CD4-positive, alpha-beta T cell (primary cell): ENCODE results near the gene TYSND1. TPM values are rescaled to one million over a fixed set of nuclear protein-coding genes. Genes with fewer than 3 reads are reported as not detected.
"Not testable (repeated sequence)": the region's sequence is repeated elsewhere in the genome, so short reads cannot be mapped to it uniquely, and the experiment has no call there.

Source experiments
- ATAC-seq: fragments of 200-7000 bp; cut with Tn5 transposase; one replicate; pipeline ENCODE4 v1.10.0; 2022; ENCODE audit warnings: mild to moderate bottlenecking; ENCODE audit not compliant: poor library complexity
- CTCF ChIA-PET: fragments of 350-600 bp; sonication (Branson Sonifier 250); formaldehyde crosslinking; loops from one replicate; lab custom pipeline; 2021; ENCODE audit warnings: antibody characterized with exemption, inconsistent platforms; lab: Charles Lee
- POLR2A ChIA-PET: fragments of 350-600 bp; sonication (Branson Sonifier 250); formaldehyde crosslinking; loops from one replicate; lab custom pipeline; 2021; ENCODE audit warnings: antibody characterized with exemption, inconsistent platforms; lab: Charles Lee
- DNase-seq, 14 experiments: peaks; one replicate each; pipeline ENCODE4 v3.0.0-alpha.2; 2013 to 2020; ENCODE audit warnings: mixed read lengths in 2 of 14
- H3K27ac ChIP-seq, 2 donors: one replicate each; pipeline versions ENCODE4 v1.5.1 to v1.7.0; 2013; ENCODE audit warnings: low read length in 2 of 2, low read depth in 1 of 2, mild to moderate bottlenecking in 1 of 2
- H3K27me3 ChIP-seq, 2 experiments: 1 replicate in 1 of 2; 2 replicates in 1 of 2; pipeline versions ENCODE4 v1.6.1 to v1.7.0; 2013; ENCODE audit warnings: low read length in 2 of 2, control low read depth in 1 of 2, mild to moderate bottlenecking in 1 of 2, moderate library complexity in 1 of 2; ENCODE audit not compliant: insufficient read depth in 2 of 2, control insufficient read depth in 1 of 2
- H3K36me3 ChIP-seq: one replicate; pipeline ENCODE4 v1.6.1; 2013; ENCODE audit warnings: low read length, control low read depth; ENCODE audit not compliant: insufficient read depth
- H3K4me1 ChIP-seq: one replicate; pipeline ENCODE4 v1.6.1; 2013; ENCODE audit warnings: low read length, control low read depth; ENCODE audit not compliant: insufficient read depth
- H3K4me3 ChIP-seq: one replicate; pipeline ENCODE4 v1.5.1; 2013; ENCODE audit warnings: mild to moderate bottlenecking, low read length, moderate library complexity
- H3K9me3 ChIP-seq, 2 experiments: 1 replicate in 1 of 2; 2 replicates in 1 of 2; pipeline versions ENCODE4 v1.6.1 to v1.7.0; 2013; ENCODE audit warnings: low read length in 2 of 2, mild to moderate bottlenecking in 2 of 2, control low read depth in 1 of 2, moderate library complexity in 1 of 2; ENCODE audit not compliant: control insufficient read depth in 1 of 2, insufficient read depth in 1 of 2
- H3K27ac Mint-ChIP-seq: one replicate; pipeline ENCODE4 v1.8.0; 2020; ENCODE audit warnings: mixed read lengths
- H3K27me3 Mint-ChIP-seq: one replicate; pipeline ENCODE4 v1.8.0; 2021; ENCODE audit warnings: mixed read lengths
- H3K36me3 Mint-ChIP-seq: one replicate; pipeline ENCODE4 v1.8.0; 2021; ENCODE audit warnings: low read depth, mixed read lengths
- H3K4me1 Mint-ChIP-seq: one replicate; pipeline ENCODE4 v1.8.0; 2021; ENCODE audit warnings: low read depth, mixed read lengths
- H3K4me3 Mint-ChIP-seq: one replicate; pipeline ENCODE4 v1.8.0; 2020; ENCODE audit warnings: mild to moderate bottlenecking, mixed read lengths
- H3K9me3 Mint-ChIP-seq: one replicate; pipeline ENCODE4 v1.8.0; 2020; ENCODE audit warnings: mixed read lengths
- CTCF ChIP-seq: fragments of 200-600 bp; IDR thresholded peaks from one replicate; pipeline ENCODE4 v1.8.0; 2022; ENCODE audit warnings: antibody characterized with exemption, mild to moderate bottlenecking
- intact Hi-C, 2 experiments: fragments of 100-400 bp; cut with DNase I in 1 of 2; cut with micrococcal nuclease in 1 of 2; formaldehyde crosslinking; loops; one replicate each; pipeline versions ENCODE4 v1.15.1 to v1.9.0; 2023 to 2025; cut with DNase I, micrococcal nuclease
- total RNA-seq, 174 experiments: library from RNA in 2 of 174; stranded (reverse) in 2 of 174; gene quantifications; one replicate each; pipeline ENCODE4 v1.2.3 and lab custom pipeline; 2021 to 2026

The TYSND1 gene
- total RNA-seq, 2 experiments from 2014 or later = 12.6 to 13.0 TPM

- intact Hi-C loops = no loop called here
- Mint-ChIP-seq H3K36me3 (peaks cover 90% of the 10 kb centered on the region), H3K4me3 (no peak overlapping the region), H3K4me1 (peaks cover 66% of the 10 kb centered on the region), H3K9me3 (no peaks in the 10 kb centered on the region), H3K27me3 (no peaks in the 10 kb centered on the region), H3K27ac (peak overlapping the region; percentile 80)
- Histone ChIP-seq H3K36me3 (peaks cover 76% of the 10 kb centered on the region), H3K4me3 (no peak overlapping the region), H3K9me3 (no peaks in the 10 kb centered on the region), H3K27me3 (no peaks in the 10 kb centered on the region), H3K27ac (no peak overlapping the region), H3K4me1 (peaks cover 31% of the 10 kb centered on the region)
- TF ChIP-seq CTCF = no peak
- CTCF ChIA-PET = interaction anchor here (0.7 to 2.1 kb wide), 2 partner anchors 10 to 14 kb away, joined by 3 to 20 read pairs; partner anchors contain the start of genes SAR1A and TYSND1
- ATAC-seq (no peak), DNase-seq (no peak)
- POLR2A ChIA-PET = interaction anchor here (2.1 kb wide), 1 partner anchor 14 kb away, joined by 13 read pairs; the partner anchor contains the start of gene TYSND1
Observed at GRCh38 chr10:70160798-70161197, 14.3 kb upstream of the TYSND1 start.

DNA sequence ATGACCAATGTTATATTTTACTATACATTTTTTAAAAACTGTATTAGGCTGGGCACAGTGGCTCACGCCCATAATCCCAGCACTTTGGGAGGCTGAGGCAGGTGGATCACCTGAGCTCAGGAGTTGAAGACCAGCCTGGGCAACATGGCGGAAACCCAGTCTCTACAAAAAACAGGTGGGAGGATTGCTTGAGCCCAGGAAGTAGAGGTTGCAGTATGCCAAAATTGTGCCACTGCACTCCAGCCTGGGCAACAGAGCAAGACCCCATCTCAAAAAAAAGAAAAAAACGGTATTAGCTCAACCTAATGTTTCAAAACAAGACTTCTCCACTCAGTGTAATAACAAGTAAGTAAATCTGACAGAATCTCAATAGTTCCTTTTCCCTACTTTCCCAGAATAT, 12.9 kb upstream of the TYSND1 start:
- H3K9me3 ChIP-seq, H3K27ac Mint-ChIP-seq, H3K27me3 Mint-ChIP-seq, intact Hi-C loops, H3K4me3 ChIP-seq, DNase-seq, H3K9me3 Mint-ChIP-seq, ATAC-seq, H3K4me3 Mint-ChIP-seq, H3K27ac ChIP-seq, H3K27me3 ChIP-seq: not testable (repeated sequence)
- CTCF ChIA-PET = interaction anchor here (1.5 kb wide), 1 partner anchor 13 kb away, joined by 6 read pairs; the partner anchor contains the start of gene TYSND1
- POLR2A ChIA-PET = interaction anchor here (2.2 kb wide), 1 partner anchor 13 kb away, joined by 12 read pairs; the partner anchor contains the start of gene TYSND1
- Histone ChIP-seq H3K36me3 (peaks cover 82% of the 10 kb centered on the region), H3K4me1 (peaks cover 22% of the 10 kb centered on the region)
- Mint-ChIP-seq H3K36me3 (peaks cover 93% of the 10 kb centered on the region), H3K4me1 (peaks cover 59% of the 10 kb centered on the region)

DNA sequence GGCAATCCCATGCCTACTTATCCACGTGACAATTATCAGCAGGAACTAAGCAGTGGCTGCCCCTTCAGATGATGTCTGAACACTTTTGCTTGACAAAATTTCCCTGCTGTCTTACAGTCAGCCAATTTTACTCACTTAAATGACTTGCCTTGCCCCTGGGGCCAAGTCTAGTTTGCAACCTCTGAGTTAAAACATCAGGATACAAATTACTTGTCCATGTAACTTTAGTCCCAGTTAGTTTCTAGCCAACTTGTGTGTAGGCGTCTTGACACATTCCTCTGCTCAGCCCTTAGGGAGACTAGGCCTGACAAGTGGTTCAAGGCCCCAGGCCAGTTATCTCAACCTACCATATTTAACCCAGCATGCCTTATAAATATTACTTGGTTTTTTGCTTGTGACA, 11.6 kb upstream of the TYSND1 start:
- H3K4me3 Mint-ChIP-seq = no peak overlapping the region
- no peak overlapping the region for H3K27ac ChIP-seq
- H3K27me3 Mint-ChIP-seq = no peaks in the 10 kb centered on the region
- POLR2A ChIA-PET = interaction anchor here (2.2 kb wide), 1 partner anchor 12 kb away, joined by 12 read pairs; the partner anchor contains the start of gene TYSND1
- CTCF ChIA-PET = interaction anchor here (1.5 to 3.5 kb wide), 2 partner anchors 11 to 12 kb away, joined by 6 to 16 read pairs; partner anchors contain the start of gene TYSND1
- DNase-seq = no peak
- peaks cover 46% of the 10 kb centered on the region for H3K4me1 Mint-ChIP-seq
- no peaks in the 10 kb centered on the region for H3K9me3 ChIP-seq
- H3K9me3 Mint-ChIP-seq = no peaks in the 10 kb centered on the region
- TF ChIP-seq CTCF = no peak
- peaks cover 14% of the 10 kb centered on the region for H3K4me1 ChIP-seq
- peaks cover 95% of the 10 kb centered on the region for H3K36me3 Mint-ChIP-seq
- peaks cover 84% of the 10 kb centered on the region for H3K36me3 ChIP-seq
- no peak overlapping the region for H3K4me3 ChIP-seq
- H3K27me3 ChIP-seq = no peaks in the 10 kb centered on the region
- ATAC-seq = no peak
- no peak overlapping the region for H3K27ac Mint-ChIP-seq
- intact Hi-C loops = no loop called here
